ENCODE results near the gene CFLAR. TPM values are rescaled to one million over a fixed set of nuclear protein-coding genes. Genes with fewer than 3 reads are reported as not detected.

Gene CFLAR
- total and polyA plus RNA-seq, 2 of the 13 experiments (the other 11 are each of a cell fraction or from before 2014, with no cell fraction given): 43.8 to 92.1 TPM

DNA sequence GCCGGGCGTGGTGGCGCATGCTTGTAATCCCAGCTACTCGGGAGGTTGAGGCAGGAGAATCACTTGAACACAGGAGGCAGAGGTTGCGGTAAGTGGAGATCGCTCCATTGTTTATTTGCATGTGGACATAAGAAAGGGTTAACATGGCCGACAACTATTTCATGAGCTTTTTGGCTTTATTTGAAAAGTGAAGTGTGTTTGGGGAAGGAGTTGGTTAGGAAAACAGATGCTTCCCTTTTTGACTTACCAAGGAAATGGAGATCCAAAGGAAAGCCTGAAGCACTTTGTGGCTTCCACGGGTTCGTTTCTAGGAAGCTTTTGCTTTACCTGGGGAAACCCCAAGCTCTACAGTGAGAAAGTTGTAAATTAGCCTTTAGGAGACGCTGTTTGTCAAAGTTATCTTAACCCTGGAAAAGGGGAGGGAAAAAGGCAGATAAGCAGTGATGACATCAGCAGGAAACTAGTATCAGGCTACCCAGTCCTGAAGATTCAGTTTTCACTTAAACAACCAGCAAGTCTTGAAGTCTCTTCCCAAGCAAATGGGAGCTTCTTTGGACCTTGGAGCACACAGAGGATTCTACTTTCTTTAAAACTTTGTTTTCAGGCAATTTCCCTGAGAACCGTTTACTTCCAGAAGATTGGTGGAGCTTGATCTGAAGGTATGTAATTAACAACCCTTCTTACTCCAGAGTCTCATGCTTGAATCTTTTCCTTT, 66.8 kb downstream of the CFLAR start, which contains the start of gene CASP10 (continued):
- TF ChIP-seq, protein P1, sequence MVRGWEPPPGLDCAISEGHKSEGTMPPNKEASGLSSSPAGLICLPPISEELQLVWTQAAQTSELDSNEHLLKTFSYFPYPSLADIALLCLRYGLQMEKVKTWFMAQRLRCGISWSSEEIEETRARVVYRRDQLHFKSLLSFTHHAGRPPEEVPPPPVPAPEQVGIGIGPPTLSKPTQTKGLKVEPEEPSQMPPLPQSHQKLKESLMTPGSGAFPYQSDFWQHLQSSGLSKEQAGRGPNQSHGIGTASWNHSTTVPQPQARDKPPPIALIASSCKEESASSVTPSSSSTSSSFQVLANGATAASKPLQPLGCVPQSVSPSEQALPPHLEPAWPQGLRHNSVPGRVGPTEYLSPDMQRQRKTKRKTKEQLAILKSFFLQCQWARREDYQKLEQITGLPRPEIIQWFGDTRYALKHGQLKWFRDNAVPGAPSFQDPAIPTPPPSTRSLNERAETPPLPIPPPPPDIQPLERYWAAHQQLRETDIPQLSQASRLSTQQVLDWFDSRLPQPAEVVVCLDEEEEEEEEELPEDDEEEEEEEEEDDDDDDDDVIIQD (CRISPR knock-in tag; IDR thresholded peaks at IDR 0.05; ENCODE audit: low read depth): peak; percentile 90
- TF ChIP-seq, protein P2, sequence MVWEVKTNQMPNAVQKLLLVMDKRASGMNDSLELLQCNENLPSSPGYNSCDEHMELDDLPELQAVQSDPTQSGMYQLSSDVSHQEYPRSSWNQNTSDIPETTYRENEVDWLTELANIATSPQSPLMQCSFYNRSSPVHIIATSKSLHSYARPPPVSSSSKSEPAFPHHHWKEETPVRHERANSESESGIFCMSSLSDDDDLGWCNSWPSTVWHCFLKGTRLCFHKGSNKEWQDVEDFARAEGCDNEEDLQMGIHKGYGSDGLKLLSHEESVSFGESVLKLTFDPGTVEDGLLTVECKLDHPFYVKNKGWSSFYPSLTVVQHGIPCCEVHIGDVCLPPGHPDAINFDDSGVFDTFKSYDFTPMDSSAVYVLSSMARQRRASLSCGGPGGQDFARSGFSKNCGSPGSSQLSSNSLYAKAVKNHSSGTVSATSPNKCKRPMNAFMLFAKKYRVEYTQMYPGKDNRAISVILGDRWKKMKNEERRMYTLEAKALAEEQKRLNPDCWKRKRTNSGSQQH (CRISPR knock-in tag; IDR thresholded peaks at IDR 0.05; ENCODE audit: low read depth): peak; percentile 34; the same call in 1 of the 2 replicates
- peak in 1 of 2 experiments; percentile 20; a peak in 1 of 4 replicates for TF ChIP-seq NR2F1 (CRISPR knock-in tag; IDR thresholded peaks at IDR 0.05)
- TF ChIP-seq ZNF260 (CRISPR knock-in tag; IDR thresholded peaks at IDR 0.05; ENCODE audit: borderline replicate concordance, low read depth): no peak
- no peak for TF ChIP-seq ZNF30 (CRISPR knock-in tag; IDR thresholded peaks at IDR 0.05)
- peak; percentile 88; the same call in 1 of the 2 replicates for TF ChIP-seq ZKSCAN8 (CRISPR knock-in tag; IDR thresholded peaks at IDR 0.05; ENCODE audit: borderline replicate concordance)
- TF ChIP-seq, protein P3, sequence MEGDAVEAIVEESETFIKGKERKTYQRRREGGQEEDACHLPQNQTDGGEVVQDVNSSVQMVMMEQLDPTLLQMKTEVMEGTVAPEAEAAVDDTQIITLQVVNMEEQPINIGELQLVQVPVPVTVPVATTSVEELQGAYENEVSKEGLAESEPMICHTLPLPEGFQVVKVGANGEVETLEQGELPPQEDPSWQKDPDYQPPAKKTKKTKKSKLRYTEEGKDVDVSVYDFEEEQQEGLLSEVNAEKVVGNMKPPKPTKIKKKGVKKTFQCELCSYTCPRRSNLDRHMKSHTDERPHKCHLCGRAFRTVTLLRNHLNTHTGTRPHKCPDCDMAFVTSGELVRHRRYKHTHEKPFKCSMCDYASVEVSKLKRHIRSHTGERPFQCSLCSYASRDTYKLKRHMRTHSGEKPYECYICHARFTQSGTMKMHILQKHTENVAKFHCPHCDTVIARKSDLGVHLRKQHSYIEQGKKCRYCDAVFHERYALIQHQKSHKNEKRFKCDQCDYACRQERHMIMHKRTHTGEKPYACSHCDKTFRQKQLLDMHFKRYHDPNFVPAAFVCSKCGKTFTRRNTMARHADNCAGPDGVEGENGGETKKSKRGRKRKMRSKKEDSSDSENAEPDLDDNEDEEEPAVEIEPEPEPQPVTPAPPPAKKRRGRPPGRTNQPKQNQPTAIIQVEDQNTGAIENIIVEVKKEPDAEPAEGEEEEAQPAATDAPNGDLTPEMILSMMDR (CRISPR knock-in tag; IDR thresholded peaks at IDR 0.05): peak; percentile 96
- peak; percentile 85 for TF ChIP-seq MAFF (IDR thresholded peaks at IDR 0.05; ENCODE audit: low read depth, low read length)
